IPS DF 19.7 (cell line): Measurements from ENCODE around the gene F11R.
"Not testable (repeated sequence)": the region's sequence is repeated elsewhere in the genome, so short reads cannot be mapped to it uniquely, and the experiment has no call there.

Experiments
- DNase-seq: peaks from one replicate; pipeline ENCODE4 v3.0.0-alpha.2; 2013; ENCODE audit warnings: low read depth, low spot score

Gene F11R

GRCh38 chr1:161020509-161021164 lies at the start of gene F11R:
F11R (minus strand) TSS chr1:161021152; CDS start chr1:161021073, 79 bp downstream.
- no peak for DNase-seq

- DNase-seq = no peak
Measured at GRCh38 chr1:161069731-161070270, 48.8 kb upstream of the F11R start, which contains the start of gene ARHGAP30. ARHGAP30 (minus strand) TSS chr1:161069891; CDS start chr1:161069624, 267 bp downstream.

- no peak for DNase-seq
Measured at GRCh38 chr1:161069241-161069640, 48.3 kb upstream of the F11R start.

- no peak for DNase-seq
Measured at GRCh38 chr1:161068306-161069234, 47.6 kb upstream of the F11R start.

GRCh38 chr1:161066694-161067093 lies 45.7 kb upstream of the F11R start:
- no peak for DNase-seq

GRCh38 chr1:161065681-161066080 lies 44.7 kb upstream of the F11R start:
- not testable (repeated sequence) for DNase-seq

GRCh38 chr1:161063936-161064335 lies 43.0 kb upstream of the F11R start:
- not testable (repeated sequence) for DNase-seq

- DNase-seq = no peak
Measured at GRCh38 chr1:161061419-161061818, 40.5 kb upstream of the F11R start.

GRCh38 chr1:161059293-161059692 lies 38.3 kb upstream of the F11R start:
- no peak for DNase-seq

GRCh38 chr1:161054805-161055204 lies 33.9 kb upstream of the F11R start:
- DNase-seq = no peak

- no peak for DNase-seq
Measured at GRCh38 chr1:161054232-161054631, 33.3 kb upstream of the F11R start.

- DNase-seq = no peak
Measured at GRCh38 chr1:161052899-161053298, 31.9 kb upstream of the F11R start.

GRCh38 chr1:161051219-161051618 lies 30.3 kb upstream of the F11R start:
- no peak for DNase-seq

GRCh38 chr1:161048949-161049722 lies 28.2 kb upstream of the F11R start:
- DNase-seq = no peak

- DNase-seq = no peak
Measured at GRCh38 chr1:161047436-161048420, 26.8 kb upstream of the F11R start.

GRCh38 chr1:161046605-161047228 lies 25.8 kb upstream of the F11R start:
- DNase-seq = no peak

- DNase-seq = peak; percentile 87
Measured at GRCh38 chr1:161045736-161046604, 25.0 kb upstream of the F11R start, which contains the start of gene USF1. USF1 (minus strand) TSS chr1:161045977; CDS start chr1:161043275, 2,702 bp downstream.

GRCh38 chr1:161044908-161045735 lies 24.2 kb upstream of the F11R start:
- DNase-seq = no peak
